BJ (cell line): ENCODE results near the gene PINLYP. TPM values are rescaled to one million over a fixed set of nuclear protein-coding genes. Genes with fewer than 3 reads are reported as not detected.
"Not testable (repeated sequence)": the region's sequence is repeated elsewhere in the genome, so short reads cannot be mapped to it uniquely, and the experiment has no call there.

Source experiments
- CTCF ChIA-PET: fragments of 350-600 bp; formaldehyde crosslinking; extraction: SDS; loops from one replicate; lab custom pipeline; 2021; ENCODE audit warnings: antibody characterized with exemption, inconsistent platforms; lab: Yijun Ruan, JAX
- POLR2A ChIA-PET: fragments of 300-600 bp; sonication (Branson Sonifier 250); formaldehyde crosslinking; extraction: SDS; loops from one replicate; lab custom pipeline; 2021; ENCODE audit warnings: antibody characterized with exemption; lab: Charles Lee
- DNase-seq: peaks from one replicate; pipeline ENCODE4 v3.0.0-alpha.2; 2011; ENCODE audit warnings: low read depth
- H3K27me3 ChIP-seq: 2 replicates; pipeline ENCODE4 v1.6.0; 2011; ENCODE audit warnings: low read length; ENCODE audit not compliant: control insufficient read depth, insufficient read depth
- H3K36me3 ChIP-seq: 2 replicates; pipeline ENCODE4 v1.5.1; 2011; ENCODE audit warnings: low read length; ENCODE audit not compliant: control insufficient read depth, insufficient read depth
- H3K4me3 ChIP-seq: 2 replicates; pipeline ENCODE4 v1.5.1; 2011; ENCODE audit warnings: low read depth, mild to moderate bottlenecking, control low read depth, low read length
- polyA plus RNA-seq: library from polyadenylated mRNA; depleted of rRNA; stranded (reverse); fragments of >200 nt; gene quantifications from 2 replicates; pipeline ENCODE4 v1.2.3, GENCODE V29; 2011
- TF ChIP-seq, protein P1 (sequence below): IDR thresholded peaks from 2 replicates; pipeline ENCODE4 v1.5.1; 2011; ENCODE audit warnings: low read depth, mild to moderate bottlenecking, control low read depth, inconsistent platforms, low read length, moderate library complexity; ENCODE audit not compliant: insufficient read depth

The PINLYP gene
- polyA plus RNA-seq, 1 experiment, result 2.2 TPM

DNA sequence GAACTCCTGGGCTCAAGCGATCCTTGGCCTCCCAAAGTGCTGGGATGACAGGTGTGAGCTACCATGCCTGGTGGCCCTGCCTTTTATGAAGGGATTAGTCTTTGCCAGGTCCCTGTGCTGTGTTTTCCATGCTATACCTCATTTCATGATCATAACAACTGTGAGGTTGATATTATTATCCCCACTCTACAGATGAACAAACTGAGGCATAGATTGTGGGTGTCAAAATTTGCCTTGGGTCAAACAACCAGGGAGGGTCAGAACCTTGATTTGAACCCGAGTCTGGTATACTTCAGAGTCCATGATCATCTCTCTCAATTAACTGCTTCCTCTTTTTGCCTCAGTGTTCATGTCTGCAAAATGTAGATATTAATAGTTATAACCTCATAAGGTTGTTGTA is 6.9 kb downstream of the PINLYP start:
- TF ChIP-seq, protein P1, sequence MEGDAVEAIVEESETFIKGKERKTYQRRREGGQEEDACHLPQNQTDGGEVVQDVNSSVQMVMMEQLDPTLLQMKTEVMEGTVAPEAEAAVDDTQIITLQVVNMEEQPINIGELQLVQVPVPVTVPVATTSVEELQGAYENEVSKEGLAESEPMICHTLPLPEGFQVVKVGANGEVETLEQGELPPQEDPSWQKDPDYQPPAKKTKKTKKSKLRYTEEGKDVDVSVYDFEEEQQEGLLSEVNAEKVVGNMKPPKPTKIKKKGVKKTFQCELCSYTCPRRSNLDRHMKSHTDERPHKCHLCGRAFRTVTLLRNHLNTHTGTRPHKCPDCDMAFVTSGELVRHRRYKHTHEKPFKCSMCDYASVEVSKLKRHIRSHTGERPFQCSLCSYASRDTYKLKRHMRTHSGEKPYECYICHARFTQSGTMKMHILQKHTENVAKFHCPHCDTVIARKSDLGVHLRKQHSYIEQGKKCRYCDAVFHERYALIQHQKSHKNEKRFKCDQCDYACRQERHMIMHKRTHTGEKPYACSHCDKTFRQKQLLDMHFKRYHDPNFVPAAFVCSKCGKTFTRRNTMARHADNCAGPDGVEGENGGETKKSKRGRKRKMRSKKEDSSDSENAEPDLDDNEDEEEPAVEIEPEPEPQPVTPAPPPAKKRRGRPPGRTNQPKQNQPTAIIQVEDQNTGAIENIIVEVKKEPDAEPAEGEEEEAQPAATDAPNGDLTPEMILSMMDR, result no peak
- no peak for DNase-seq
- no peaks in the 10 kb centered on the region for H3K36me3 ChIP-seq
- H3K4me3 ChIP-seq, result no peak overlapping the region
- CTCF ChIA-PET, result interaction anchor here (1.6 to 3.1 kb wide), 2 partner anchors 12 to 63 kb away, joined by 5 to 25 read pairs; partner anchors contain the start of gene IRGQ
- H3K27me3 ChIP-seq, result no peaks in the 10 kb centered on the region
- POLR2A ChIA-PET, result no interaction called here

DNA sequence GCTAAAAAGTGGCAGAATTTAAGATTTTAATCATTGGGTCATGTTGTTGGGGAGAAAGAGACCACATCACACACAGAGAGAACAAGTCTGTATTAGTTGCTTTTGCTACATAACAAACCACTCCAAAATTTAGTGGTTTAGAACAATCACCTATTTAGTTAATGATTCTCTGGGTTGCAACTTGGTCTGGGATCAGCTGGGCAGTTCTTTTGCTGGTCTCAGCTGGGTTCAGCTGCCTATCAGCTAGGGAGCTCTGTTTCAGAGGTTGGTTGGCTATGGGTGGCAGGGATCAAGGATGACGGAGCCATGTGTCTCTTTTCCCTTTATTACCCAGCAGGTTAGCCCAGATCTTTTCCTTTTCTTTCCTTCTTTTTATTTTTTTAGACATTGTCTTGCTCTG is 8.9 kb downstream of the PINLYP start:
- no peaks in the 10 kb centered on the region for H3K27me3 ChIP-seq
- no peak for DNase-seq
- POLR2A ChIA-PET, result no interaction called here
- TF ChIP-seq, protein P1, result no peak
- H3K36me3 ChIP-seq, result peaks cover 5% of the 10 kb centered on the region
- CTCF ChIA-PET, result interaction anchor here (0.6 to 3.1 kb wide), 4 partner anchors 10 to 1201 kb away, joined by 3 to 25 read pairs (median 4); partner anchors contain the start of gene IRGQ
- H3K4me3 ChIP-seq, result no peak overlapping the region

DNA sequence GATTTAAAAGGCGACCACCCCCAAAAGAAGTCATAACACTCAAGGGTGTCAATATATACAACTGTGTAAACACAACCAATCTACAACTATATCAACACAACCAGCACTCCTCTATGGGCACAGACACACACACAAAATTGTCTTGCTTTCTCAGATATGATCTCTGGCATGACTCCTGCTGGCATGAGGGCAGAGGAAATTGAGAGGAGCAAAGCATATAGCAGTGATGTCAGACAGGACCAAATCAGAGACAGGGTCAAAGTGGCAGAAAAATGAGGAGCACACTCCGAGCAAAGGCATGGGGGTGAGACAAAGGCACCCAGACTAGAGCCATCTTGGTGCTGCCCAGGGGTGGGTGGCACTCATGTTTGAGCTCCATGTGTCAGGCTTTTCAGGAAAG is 10.7 kb downstream of the PINLYP start:
- ChIA-PET CTCF (interaction anchor here (0.5 to 0.7 kb wide), 2 partner anchors 25 to 64 kb away, joined by 3 read pairs; no protein-coding TSS in a partner anchor), POLR2A (no interaction called here)
- DNase-seq, result no peak
- TF ChIP-seq, protein P1, result no peak
- Histone ChIP-seq H3K27me3 (no peaks in the 10 kb centered on the region), H3K36me3 (peaks cover 11% of the 10 kb centered on the region), H3K4me3 (no peak overlapping the region)

DNA sequence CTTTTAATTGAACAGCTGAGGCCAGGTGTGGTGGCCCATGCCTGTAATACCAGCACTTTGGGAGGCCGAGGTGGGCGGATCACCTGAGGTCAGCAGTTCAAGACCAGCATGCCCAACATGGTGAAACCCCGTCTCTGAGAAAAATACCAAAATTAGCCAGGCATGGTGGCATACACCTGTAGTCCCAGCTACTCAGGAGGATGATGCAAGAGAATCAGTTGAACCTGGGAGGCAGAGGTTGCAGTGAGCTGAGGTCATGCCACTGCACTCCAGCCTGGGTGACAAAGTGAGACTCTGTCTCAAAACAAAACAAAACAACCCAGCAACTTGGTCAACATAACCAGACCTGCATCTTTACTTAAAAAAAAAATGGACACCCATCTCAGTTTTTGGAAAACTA is 11.4 kb downstream of the PINLYP start:
- H3K36me3 ChIP-seq, result peaks cover 11% of the 10 kb centered on the region
- H3K27me3 ChIP-seq, H3K4me3 ChIP-seq, CTCF ChIA-PET, DNase-seq, POLR2A ChIA-PET: not testable (repeated sequence)

DNA sequence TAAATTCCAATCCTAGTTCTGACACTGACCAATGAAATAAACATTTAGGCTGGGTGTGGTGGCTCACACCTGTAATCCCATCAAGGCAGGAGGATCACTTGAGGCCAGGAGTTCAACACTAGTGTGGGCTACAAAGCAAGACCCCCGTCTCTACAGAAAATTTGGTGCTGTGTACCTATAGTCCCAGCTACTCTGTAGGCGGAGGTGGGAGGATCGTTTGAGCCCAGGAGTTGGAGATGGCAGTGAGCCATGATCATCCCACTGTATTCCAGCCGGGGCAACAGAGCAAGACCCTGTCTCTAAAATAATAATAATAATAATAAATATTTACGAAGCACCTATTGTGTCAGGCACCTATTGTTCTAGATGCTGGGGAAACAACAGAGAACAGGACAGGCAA is 13.7 kb downstream of the PINLYP start:
- TF ChIP-seq, protein P1, result no peak
- no peak overlapping the region for H3K4me3 ChIP-seq
- POLR2A ChIA-PET, result no interaction called here
- no peaks in the 10 kb centered on the region for H3K27me3 ChIP-seq
- H3K36me3 ChIP-seq, result peaks cover 20% of the 10 kb centered on the region
- CTCF ChIA-PET, result interaction anchor here (0.7 to 1.4 kb wide), 3 partner anchors 17 to 54 kb away, joined by 3 read pairs; no protein-coding TSS in a partner anchor
- no peak for DNase-seq

DNA sequence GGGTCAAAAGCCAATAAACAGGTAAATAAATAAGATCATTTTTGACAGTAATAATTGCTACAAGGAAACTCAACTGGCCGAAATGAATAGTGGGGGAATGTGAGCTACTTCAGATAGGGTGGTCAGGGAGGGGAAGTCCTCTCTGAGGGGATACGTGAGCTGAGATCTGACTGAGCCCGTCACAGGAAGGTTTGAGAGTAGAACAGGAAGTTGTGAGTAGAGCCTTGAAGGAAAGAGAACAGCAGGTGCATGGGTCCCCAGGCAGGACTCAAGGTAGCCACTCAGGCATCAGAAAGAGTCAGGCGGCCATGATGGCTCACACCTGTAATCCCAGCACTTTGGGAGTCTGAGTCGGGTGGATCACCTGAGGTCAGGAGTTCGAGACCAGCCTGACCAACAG is 14.1 kb downstream of the PINLYP start:
- POLR2A ChIA-PET, result no interaction called here
- peaks cover 20% of the 10 kb centered on the region for H3K36me3 ChIP-seq
- no peak for DNase-seq
- no peak overlapping the region for H3K4me3 ChIP-seq
- TF ChIP-seq, protein P1, result no peak
- no peaks in the 10 kb centered on the region for H3K27me3 ChIP-seq
- CTCF ChIA-PET, result interaction anchor here (1.0 to 1.4 kb wide), 2 partner anchors 17 to 34 kb away, joined by 3 read pairs; no protein-coding TSS in a partner anchor
